ENCODE measurements around the gene APOL1.

Gene APOL1

DNA sequence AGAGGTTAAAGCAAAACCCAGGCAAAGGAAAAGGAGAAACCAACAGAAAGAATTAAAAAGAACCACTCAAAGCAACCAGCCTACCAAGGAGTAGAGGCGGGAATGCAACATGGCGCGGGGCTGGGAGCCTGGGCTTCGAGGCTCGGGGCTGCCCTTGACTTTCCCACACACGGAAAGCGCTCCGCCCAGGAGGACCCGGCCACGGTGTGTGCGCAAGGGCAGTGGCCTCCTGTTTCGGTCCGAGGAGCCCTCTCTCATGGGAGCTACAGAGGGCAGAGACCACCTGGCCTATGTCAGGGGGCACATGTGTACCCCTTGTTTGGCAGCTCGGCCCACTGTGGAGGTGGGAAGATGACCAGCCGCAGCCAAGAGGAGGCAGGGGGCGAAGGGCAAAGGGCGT is 55.9 kb downstream of the APOL1 start:
- no peak for DNase-seq (ENCODE audit: low spot score)

GRCh38 chr22:36311386-36312085 is 58.6 kb downstream of the APOL1 start:
- DNase-seq (ENCODE audit: low spot score), result no peak

DNA sequence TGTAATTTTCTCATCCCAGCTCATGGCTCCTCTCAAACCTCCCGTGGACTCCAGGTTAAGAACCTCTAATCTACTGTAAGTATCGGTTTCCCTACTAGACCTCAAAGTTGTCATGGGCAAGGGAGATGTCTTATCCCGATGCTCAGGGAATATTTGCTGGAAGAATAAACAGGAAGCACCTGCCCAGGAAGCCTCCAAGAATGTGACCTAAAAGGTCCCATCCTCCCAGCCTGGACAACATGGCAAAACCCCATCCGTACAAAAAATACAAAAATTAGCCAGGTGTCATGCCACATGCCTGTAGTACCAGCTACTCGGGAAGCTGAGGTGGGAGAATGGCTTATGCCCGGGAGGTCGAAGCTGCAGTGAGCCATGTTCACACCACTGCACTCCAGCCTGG is 62.4 kb downstream of the APOL1 start:
- DNase-seq (ENCODE audit: low spot score), result no peak

DNA sequence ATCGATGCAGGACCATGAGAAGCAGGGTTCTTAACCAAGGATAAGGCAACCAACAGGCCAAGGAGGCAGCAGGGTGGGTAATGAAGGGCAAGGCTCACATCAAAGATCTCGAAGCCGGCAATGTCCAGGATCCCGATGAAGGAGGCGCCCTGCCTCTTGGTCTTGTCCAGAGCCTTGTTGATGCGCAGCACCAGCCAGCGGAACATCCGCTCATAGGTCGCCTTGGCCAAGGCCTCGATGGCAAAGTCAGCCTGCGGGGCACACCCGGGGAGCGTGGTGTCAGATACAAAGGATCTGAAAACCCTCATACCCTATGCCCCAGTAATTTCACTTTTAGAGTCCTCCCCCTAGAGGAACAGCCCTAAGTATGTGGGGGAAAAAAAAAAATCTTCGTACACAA is 63.5 kb downstream of the APOL1 start:
- no peak for DNase-seq (ENCODE audit: low spot score)
